Rectal smooth muscle tissue (tissue), 1 donor: ENCODE data around the gene SUPT4H1.

Experiments used
- H3K27ac ChIP-seq: one replicate; pipeline ENCODE4 v1.7.0; 2013; ENCODE audit warnings: low read depth, low read length, inconsistent platforms
- H3K27me3 ChIP-seq: one replicate; pipeline ENCODE4 v1.7.0; 2013; ENCODE audit warnings: low read length; ENCODE audit not compliant: control insufficient read depth, insufficient read depth
- H3K36me3 ChIP-seq: one replicate; pipeline ENCODE4 v1.7.0; 2013; ENCODE audit warnings: low read length; ENCODE audit not compliant: control insufficient read depth, insufficient read depth
- H3K4me1 ChIP-seq: one replicate; pipeline ENCODE4 v1.7.0; 2013; ENCODE audit warnings: low read length; ENCODE audit not compliant: control insufficient read depth, insufficient read depth
- H3K4me3 ChIP-seq: one replicate; pipeline ENCODE4 v1.7.0; 2013; ENCODE audit warnings: low read length
- H3K9ac ChIP-seq: one replicate; pipeline ENCODE4 v1.7.0; 2013; ENCODE audit warnings: low read length

Gene SUPT4H1

GRCh38 chr17:58311429-58311894 is 40.5 kb downstream of the SUPT4H1 start:
- Histone ChIP-seq H3K27me3 (no peaks in the 10 kb centered on the region), H3K4me3 (no peak overlapping the region), H3K36me3 (no peaks in the 10 kb centered on the region), H3K4me1 (no peaks in the 10 kb centered on the region), H3K9ac (no peak overlapping the region), H3K27ac (no peak overlapping the region)

DNA sequence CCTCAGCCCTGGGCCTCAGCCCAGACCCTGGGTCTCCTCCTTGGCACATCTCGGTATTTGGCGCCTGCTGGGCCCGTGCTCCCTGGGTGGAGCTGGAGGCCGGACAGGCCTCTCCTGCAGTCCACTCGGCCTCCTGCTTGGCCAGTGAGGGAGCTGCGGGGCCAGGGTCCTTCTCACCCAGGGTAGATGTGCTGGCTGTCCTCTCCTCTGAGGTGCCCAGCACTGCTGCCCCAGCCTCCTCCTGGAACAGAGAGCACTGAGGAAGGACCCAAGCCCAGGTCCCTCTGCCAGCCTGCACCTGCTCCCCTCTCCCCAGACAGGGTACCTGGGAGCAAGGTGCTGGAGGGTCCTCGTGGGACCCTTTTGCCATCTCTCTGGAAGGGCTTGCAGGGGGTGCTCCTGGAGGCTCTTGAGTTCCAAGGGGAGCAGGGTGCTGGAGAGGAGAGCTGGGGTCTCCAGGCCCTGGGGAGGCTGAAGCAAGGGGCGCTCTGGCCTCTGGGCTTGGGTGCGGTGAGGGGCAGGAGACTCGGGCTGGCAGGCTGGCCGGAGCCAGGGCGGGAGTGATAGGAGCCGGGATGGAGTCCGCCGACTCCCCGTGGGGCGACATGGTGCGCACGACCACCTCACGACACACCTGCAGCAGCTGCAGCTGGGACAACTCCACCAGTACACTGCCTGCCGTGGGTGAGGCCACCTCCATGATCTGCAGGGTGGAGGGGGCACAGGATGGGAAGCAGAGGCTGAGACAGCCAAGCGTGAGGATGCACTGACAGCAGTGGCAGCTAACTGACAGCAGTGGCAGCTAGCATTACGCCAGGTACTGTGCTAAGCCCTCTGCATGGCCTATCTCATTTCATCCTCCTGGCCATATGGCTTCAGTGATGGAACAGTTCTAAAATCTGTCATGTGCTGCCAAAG is 41.2 kb downstream of the SUPT4H1 start:
- Histone ChIP-seq H3K36me3 (no peaks in the 10 kb centered on the region), H3K27me3 (no peaks in the 10 kb centered on the region), H3K4me1 (no peaks in the 10 kb centered on the region), H3K27ac (no peak overlapping the region), H3K9ac (no peak overlapping the region), H3K4me3 (no peak overlapping the region)

- Histone ChIP-seq H3K9ac (no peak overlapping the region), H3K36me3 (no peaks in the 10 kb centered on the region), H3K4me1 (no peaks in the 10 kb centered on the region), H3K27me3 (no peaks in the 10 kb centered on the region), H3K4me3 (no peak overlapping the region), H3K27ac (no peak overlapping the region)
These were observed 42.1 kb downstream of the SUPT4H1 start for GRCh38 chr17:58309918-58310259.

DNA sequence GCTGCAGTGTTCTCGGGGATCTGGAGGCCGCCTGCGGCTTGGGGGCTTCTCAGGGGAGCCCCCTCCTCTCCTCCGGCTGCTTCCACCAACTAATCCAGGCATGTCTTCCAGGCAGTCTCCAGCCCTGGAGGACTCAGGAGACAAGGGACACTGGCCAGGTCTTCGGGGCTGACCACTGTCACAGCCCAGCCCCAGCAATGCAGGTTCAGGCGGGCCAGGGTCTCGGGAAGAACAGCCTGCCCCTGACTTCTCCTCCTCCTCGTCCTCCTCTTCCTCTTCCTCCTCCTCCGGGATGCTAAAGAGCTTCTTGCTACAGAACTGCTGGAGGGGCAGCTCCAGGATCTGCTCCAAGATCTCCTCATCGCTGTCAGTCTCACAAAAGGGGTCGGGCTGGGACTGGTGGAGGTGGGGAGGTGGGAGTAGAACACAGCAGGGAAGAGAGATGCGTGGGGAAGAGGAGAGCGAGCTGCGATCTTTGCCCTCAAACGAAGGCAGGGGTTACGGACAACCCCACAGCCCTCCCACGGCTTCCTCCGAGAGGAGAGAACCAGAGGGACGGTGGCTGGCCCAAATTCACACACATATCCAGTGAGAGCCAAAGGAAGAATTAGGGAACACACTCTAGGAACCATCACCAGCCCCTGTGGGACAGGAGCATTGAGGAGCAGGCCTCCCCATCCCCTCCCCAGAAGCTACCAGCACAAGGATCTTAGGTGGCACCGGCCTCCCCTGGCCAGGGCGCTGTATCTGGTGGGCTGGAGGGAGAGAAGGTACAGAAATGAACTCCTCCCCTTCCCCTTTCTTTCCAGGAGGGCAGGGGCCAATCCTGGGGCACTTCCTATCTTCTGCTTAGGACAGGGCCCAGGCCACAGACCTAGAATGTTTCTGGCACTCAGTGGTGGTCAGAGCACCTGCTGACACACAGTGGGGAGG is 42.8 kb downstream of the SUPT4H1 start:
- no peak overlapping the region for H3K4me3 ChIP-seq
- no peak overlapping the region for H3K9ac ChIP-seq
- H3K27ac ChIP-seq, result no peak overlapping the region
- H3K4me1 ChIP-seq, result no peaks in the 10 kb centered on the region
- no peaks in the 10 kb centered on the region for H3K36me3 ChIP-seq
- no peaks in the 10 kb centered on the region for H3K27me3 ChIP-seq

DNA sequence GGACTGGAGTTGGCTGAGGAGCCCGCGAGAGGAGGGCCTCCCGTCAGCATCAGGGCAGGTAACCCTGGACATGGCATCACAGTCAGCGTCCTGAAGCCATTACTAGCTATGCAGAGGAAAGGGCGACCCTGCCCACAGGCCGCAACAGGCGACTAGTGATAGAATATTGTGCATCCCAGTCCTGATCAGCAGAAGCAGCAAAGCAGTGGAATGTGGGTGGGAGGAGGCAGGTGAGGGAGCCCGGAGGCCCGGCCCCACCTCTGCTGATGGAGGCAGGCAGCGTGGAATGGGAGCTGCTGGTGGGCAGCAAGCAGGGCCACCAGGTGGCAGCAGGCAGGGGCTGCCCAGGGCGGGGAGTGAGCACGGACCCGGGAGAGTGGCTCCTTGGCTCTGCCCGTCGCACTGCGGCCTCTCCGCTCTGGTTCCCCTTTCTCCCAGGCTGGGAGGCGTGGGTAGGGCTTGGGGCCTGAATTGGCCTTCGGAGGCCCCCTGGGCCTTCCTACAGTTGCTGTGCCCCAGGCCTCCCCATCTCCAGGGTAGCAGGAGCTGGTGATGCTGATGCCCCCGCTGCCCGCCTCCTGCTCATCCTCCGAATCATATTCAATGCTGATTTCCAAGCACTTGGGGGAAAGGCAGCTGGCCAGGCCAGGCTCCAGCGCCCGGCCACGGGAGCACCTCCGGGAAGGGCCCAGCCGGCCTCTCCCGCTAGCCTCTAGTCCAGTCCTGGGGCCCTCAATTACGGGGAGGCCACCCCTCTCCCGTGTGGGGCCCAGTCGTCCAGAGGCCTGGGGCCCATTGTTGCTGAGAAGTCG is 43.6 kb downstream of the SUPT4H1 start:
- Histone ChIP-seq H3K27me3 (no peaks in the 10 kb centered on the region), H3K4me3 (no peak overlapping the region), H3K36me3 (no peaks in the 10 kb centered on the region), H3K27ac (no peak overlapping the region), H3K9ac (no peak overlapping the region), H3K4me1 (no peaks in the 10 kb centered on the region)

DNA sequence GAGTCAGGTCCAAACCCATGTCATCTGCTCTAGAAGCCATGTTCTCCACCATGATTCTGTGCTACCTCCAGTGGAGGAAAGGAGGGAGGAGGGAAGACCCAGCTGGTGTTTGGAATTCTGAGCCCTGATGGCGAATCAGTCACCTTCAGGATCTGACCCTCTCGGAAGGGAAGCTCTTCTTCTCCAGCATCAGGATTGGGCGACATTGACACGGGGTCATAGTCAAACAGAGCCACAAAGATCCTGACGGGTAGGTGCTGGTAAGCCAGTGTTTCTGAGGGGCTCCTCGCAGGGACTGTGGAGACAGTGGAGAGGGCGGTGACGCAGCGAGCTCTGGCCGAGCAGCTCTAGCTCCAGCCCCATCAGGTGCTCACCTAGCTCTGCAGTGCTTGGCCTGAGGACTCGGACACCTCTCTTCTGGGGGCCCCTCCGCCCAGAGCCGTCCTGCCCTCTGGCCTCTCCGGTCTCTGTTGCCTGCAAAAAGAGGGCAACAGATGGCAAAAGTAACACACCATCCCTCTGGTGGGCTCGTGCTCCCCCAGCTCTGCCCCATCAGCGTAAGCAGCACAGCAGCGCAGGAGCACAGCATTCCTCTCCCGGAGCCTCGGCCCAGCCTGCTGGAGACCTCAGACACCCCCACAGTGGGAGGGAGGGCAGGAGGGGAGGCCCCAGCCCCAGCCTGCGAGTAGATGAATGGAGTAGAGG is 44.4 kb downstream of the SUPT4H1 start:
- no peaks in the 10 kb centered on the region for H3K27me3 ChIP-seq
- H3K4me1 ChIP-seq, result no peaks in the 10 kb centered on the region
- H3K9ac ChIP-seq, result no peak overlapping the region
- no peaks in the 10 kb centered on the region for H3K36me3 ChIP-seq
- no peak overlapping the region for H3K27ac ChIP-seq
- H3K4me3 ChIP-seq, result no peak overlapping the region

DNA sequence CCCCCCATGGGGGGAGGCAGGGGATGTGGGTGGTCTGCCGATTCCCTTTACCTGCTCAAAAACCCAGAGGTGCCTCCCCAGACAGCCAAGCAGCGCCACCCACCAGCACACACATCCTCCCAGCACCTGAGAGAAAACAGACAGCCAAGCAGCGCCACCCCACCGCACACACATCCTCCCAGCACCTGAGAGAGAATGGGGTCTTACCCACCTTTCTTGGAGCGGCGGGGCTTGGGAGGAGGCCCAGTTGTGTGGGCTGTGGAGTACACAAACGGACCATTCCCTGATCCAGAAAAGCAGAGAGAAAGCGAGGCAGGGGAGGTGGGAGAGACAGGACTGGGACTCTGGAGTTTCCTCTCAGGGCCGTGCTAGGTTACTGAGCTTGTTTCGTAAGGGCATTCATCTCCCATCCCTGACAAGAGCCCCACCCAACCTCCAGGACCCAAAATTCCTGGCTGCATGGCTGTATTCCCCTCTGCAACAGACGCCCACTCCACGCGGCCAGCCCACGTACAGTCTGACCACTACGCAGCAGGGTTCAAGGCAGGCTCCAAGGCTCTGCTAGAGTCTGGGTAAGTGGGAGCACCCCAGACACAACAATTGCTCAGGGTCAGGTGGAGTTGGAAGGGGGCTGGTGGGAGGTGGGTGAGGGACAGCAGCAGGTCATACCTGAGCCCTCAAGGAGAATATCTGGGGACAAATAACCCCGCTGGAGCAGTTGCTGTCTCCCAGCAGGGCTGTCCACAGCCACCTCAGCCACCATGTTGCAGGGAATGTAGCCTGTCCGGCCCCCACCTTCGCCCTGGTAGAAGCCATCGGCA is 45.7 kb downstream of the SUPT4H1 start:
- no peak overlapping the region for H3K9ac ChIP-seq
- no peaks in the 10 kb centered on the region for H3K27me3 ChIP-seq
- H3K36me3 ChIP-seq, result no peaks in the 10 kb centered on the region
- H3K27ac ChIP-seq, result no peak overlapping the region
- H3K4me1 ChIP-seq, result no peaks in the 10 kb centered on the region
- H3K4me3 ChIP-seq, result no peak overlapping the region

GRCh38 chr17:58305626-58306025 is 46.4 kb downstream of the SUPT4H1 start:
- Histone ChIP-seq H3K9ac (no peak overlapping the region), H3K36me3 (no peaks in the 10 kb centered on the region)

DNA sequence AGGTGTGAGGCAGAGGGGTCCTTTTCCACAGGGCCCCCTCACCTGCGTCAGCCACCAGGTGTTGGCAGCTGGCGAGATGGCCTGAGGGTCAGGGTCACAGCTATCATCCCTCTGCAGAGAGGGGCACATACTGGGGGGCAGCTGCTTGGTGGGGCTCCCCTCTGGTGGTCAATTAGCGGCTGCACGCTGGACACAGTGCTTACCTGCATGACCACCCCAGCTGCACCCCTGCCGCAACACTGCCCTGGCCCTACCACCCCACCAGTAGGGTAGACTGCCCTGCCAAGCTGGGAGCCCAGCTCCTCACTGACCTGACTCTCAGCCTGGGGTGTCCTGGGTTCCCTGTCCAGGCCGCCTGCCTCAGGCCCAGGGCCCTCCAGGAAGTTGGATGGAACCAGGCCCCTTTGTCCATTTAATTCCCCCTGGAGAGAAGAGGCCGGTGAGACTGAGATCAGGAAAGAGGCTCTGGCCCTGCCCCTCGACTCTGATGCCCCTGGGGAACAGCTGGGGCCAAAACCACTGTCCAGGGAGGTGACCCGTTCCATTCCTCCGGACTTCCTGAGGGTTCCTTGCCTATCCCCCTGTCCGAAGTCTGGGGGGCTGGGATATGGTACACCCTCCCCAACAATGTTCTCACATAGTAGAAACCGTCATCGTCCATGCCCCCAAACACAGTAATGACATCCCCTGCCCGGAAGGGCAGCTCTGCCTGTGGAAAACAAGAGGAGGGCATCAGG is 47.1 kb downstream of the SUPT4H1 start:
- Histone ChIP-seq H3K4me1 (no peaks in the 10 kb centered on the region), H3K27me3 (no peaks in the 10 kb centered on the region), H3K27ac (no peak overlapping the region), H3K4me3 (no peak overlapping the region), H3K36me3 (no peaks in the 10 kb centered on the region), H3K9ac (no peak overlapping the region)

More at GRCh38 chr17:58305626-58306025, 46.4 kb downstream of the SUPT4H1 start:
- H3K27me3 ChIP-seq, result no peaks in the 10 kb centered on the region
- H3K4me3 ChIP-seq, result no peak overlapping the region
- no peaks in the 10 kb centered on the region for H3K4me1 ChIP-seq
- no peak overlapping the region for H3K27ac ChIP-seq

GRCh38 chr17:58303971-58304749 is 47.8 kb downstream of the SUPT4H1 start:
- no peak overlapping the region for H3K27ac ChIP-seq

More at GRCh38 chr17:58303971-58304749, 47.8 kb downstream of the SUPT4H1 start:
- H3K9ac ChIP-seq, result no peak overlapping the region
- H3K36me3 ChIP-seq, result no peaks in the 10 kb centered on the region
- H3K4me3 ChIP-seq, result no peak overlapping the region
- no peaks in the 10 kb centered on the region for H3K4me1 ChIP-seq
- no peaks in the 10 kb centered on the region for H3K27me3 ChIP-seq
